CD4-positive, alpha-beta memory T cell (primary cell): ENCODE data around the gene AGAP1. TPM values are rescaled to one million over a fixed set of nuclear protein-coding genes. Genes with fewer than 3 reads are reported as not detected.

Source experiments
- CTCF ChIA-PET: fragments of 350-600 bp; sonication (Branson Sonifier 250); formaldehyde crosslinking; loops from one replicate; lab custom pipeline; 2021; ENCODE audit warnings: inconsistent platforms; ENCODE audit not compliant: partially characterized antibody; lab: Charles Lee
- POLR2A ChIA-PET: fragments of 350-600 bp; sonication (Branson Sonifier 250); formaldehyde crosslinking; loops from one replicate; lab custom pipeline; 2021; ENCODE audit not compliant: partially characterized antibody; lab: Charles Lee
- DNase-seq, 5 donors: peaks; one replicate each; pipeline versions ENCODE4 v3.0.0 to v3.0.0-alpha.2; 2020 to 2022; ENCODE audit warnings: mixed read lengths in 1 of 5
- H3K27ac ChIP-seq: one replicate; pipeline ENCODE4 v1.7.0; 2013; ENCODE audit warnings: low read depth, low read length
- H3K27me3 ChIP-seq: 2 replicates; pipeline ENCODE4 v1.7.0; 2013; ENCODE audit warnings: mild to moderate bottlenecking, low read length, moderate library complexity; ENCODE audit not compliant: insufficient read depth
- H3K36me3 ChIP-seq: 2 replicates; pipeline ENCODE4 v1.7.0; 2013; ENCODE audit warnings: mild to moderate bottlenecking, low read length, moderate library complexity; ENCODE audit not compliant: insufficient read depth
- H3K4me1 ChIP-seq: 2 replicates; pipeline ENCODE4 v1.7.0; 2013; ENCODE audit warnings: mild to moderate bottlenecking, low read length, moderate library complexity; ENCODE audit not compliant: insufficient read depth
- H3K4me3 ChIP-seq, 2 donors: one replicate each; pipeline ENCODE4 v1.7.0; 2013; ENCODE audit warnings: low read length in 2 of 2, mild to moderate bottlenecking in 1 of 2
- H3K9me3 ChIP-seq, 2 donors: one replicate each; pipeline ENCODE4 v1.7.0; 2013; ENCODE audit warnings: low read length in 2 of 2, control low read depth in 1 of 2; ENCODE audit not compliant: control insufficient read depth in 1 of 2
- H3K27ac Mint-ChIP-seq, 7 donors: one replicate each; pipeline ENCODE4 v1.8.0; 2020 to 2021; ENCODE audit warnings: mixed read lengths in 7 of 7, mild to moderate bottlenecking in 6 of 7, inconsistent platforms in 3 of 7, moderate library complexity in 3 of 7
- H3K27me3 Mint-ChIP-seq, 2 donors: one replicate each; pipeline ENCODE4 v1.8.0; 2020 to 2021; ENCODE audit warnings: mixed read lengths in 2 of 2
- H3K36me3 Mint-ChIP-seq, 2 donors: one replicate each; pipeline ENCODE4 v1.8.0; 2020 to 2021; ENCODE audit warnings: mixed read lengths in 2 of 2, inconsistent platforms in 1 of 2, mild to moderate bottlenecking in 1 of 2
- H3K4me1 Mint-ChIP-seq, 4 donors: one replicate each; pipeline ENCODE4 v1.8.0; 2020 to 2021; ENCODE audit warnings: mixed read lengths in 4 of 4, mild to moderate bottlenecking in 1 of 4
- H3K4me3 Mint-ChIP-seq, 8 donors: one replicate each; pipeline ENCODE4 v1.8.0; 2020 to 2021; ENCODE audit warnings: mixed read lengths in 8 of 8, mild to moderate bottlenecking in 7 of 8, moderate library complexity in 6 of 8, inconsistent platforms in 3 of 8
- H3K9me3 Mint-ChIP-seq, 8 donors: one replicate each; pipeline ENCODE4 v1.8.0; 2020 to 2021; ENCODE audit warnings: mixed read lengths in 8 of 8, mild to moderate bottlenecking in 5 of 8, inconsistent platforms in 3 of 8, moderate library complexity in 1 of 8
- intact Hi-C: fragments of 100-400 bp; cut with micrococcal nuclease; formaldehyde crosslinking; loops from one replicate; pipeline ENCODE4 v1.15.1; 2023
- polyA plus RNA-seq, 2 donors: library from polyadenylated mRNA; unstranded; fragments of 300-500 nt; fragmentation: Illumina TruSeq; gene quantifications; one replicate each; pipeline ENCODE4 v1.2.3, GENCODE V29; 2021
- total RNA-seq, 2 experiments: library from RNA; stranded (reverse); gene quantifications; one replicate each; pipeline ENCODE4 v1.2.3, GENCODE V29; 2021

Gene AGAP1
- total and polyA plus RNA-seq, 4 experiments from 2014 or later, result 0.24 to 2.9 (median 1.9) TPM

GRCh38 chr2:235663875-235664274 is 170.0 kb downstream of the AGAP1 start:
- Histone ChIP-seq H3K36me3 (no peaks in the 10 kb centered on the region), H3K27ac (no peak overlapping the region), H3K27me3 (no peaks in the 10 kb centered on the region), H3K4me3 (no peak overlapping the region), H3K9me3 (no peaks in the 10 kb centered on the region), H3K4me1 (no peaks in the 10 kb centered on the region)
- ChIA-PET POLR2A (no interaction called here), CTCF (no interaction called here)
- Mint-ChIP-seq H3K27me3 (peaks cover 49 to 54% of the 10 kb centered on the region in 2 donors), H3K4me3 (no peak overlapping the region), H3K36me3 (no peaks in the 10 kb centered on the region), H3K9me3 (peaks cover 0 to 6% (median 0%) of the 10 kb centered on the region in 8 donors), H3K4me1 (peaks cover 3 to 20% (median 12%) of the 10 kb centered on the region in 4 donors), H3K27ac (no peak overlapping the region)
- intact Hi-C loops, result no loop called here
- DNase-seq, result no peak

- Histone ChIP-seq H3K27ac (no peak overlapping the region), H3K9me3 (no peaks in the 10 kb centered on the region), H3K27me3 (no peaks in the 10 kb centered on the region), H3K4me1 (no peaks in the 10 kb centered on the region), H3K36me3 (no peaks in the 10 kb centered on the region), H3K4me3 (no peak overlapping the region)
- Mint-ChIP-seq H3K27me3 (peaks cover 41 to 42% of the 10 kb centered on the region in 2 donors), H3K4me1 (peaks cover 5 to 24% (median 15%) of the 10 kb centered on the region in 4 donors), H3K4me3 (peak overlapping the region; percentile 22 to 76 (median 66)), H3K9me3 (peaks cover 0 to 5% (median 0%) of the 10 kb centered on the region in 8 donors), H3K27ac (peak overlapping the region in 1 of 7 donors; percentile 25), H3K36me3 (no peaks in the 10 kb centered on the region)
- ChIA-PET POLR2A (no interaction called here), CTCF (interaction anchor here (1.2 kb wide), 2 partner anchors 67 to 71 kb away, joined by 3 read pairs; no protein-coding TSS in a partner anchor)
- no peak for DNase-seq
- intact Hi-C loops, result no loop called here
Measured at GRCh38 chr2:235665661-235666212, 171.9 kb downstream of the AGAP1 start.

- ChIA-PET POLR2A (no interaction called here), CTCF (interaction anchor here (1.2 kb wide), 1 partner anchor 68 kb away, joined by 3 read pairs; no protein-coding TSS in a partner anchor)
- H3K4me1 ChIP-seq, result no peaks in the 10 kb centered on the region
- intact Hi-C loops, result no loop called here
- H3K4me3 ChIP-seq, result no peak overlapping the region
- H3K27me3 Mint-ChIP-seq, result peaks cover 36 to 37% of the 10 kb centered on the region in 2 donors
- H3K4me1 Mint-ChIP-seq, result peaks cover 5 to 24% (median 15%) of the 10 kb centered on the region in 4 donors
- H3K27ac ChIP-seq, result no peak overlapping the region
- no peaks in the 10 kb centered on the region for H3K9me3 ChIP-seq
- H3K36me3 Mint-ChIP-seq, result no peaks in the 10 kb centered on the region
- peak overlapping the region in 6 of 7 donors; percentile 2 to 82 (median 46) for H3K27ac Mint-ChIP-seq
- peak overlapping the region; percentile 22 to 76 (median 66) for H3K4me3 Mint-ChIP-seq
- peak in 4 of 5 donors; percentile 35 to 55 (median 42) for DNase-seq
- H3K36me3 ChIP-seq, result no peaks in the 10 kb centered on the region
- no peaks in the 10 kb centered on the region for H3K27me3 ChIP-seq
- peaks cover 0 to 3% (median 0%) of the 10 kb centered on the region in 8 donors for H3K9me3 Mint-ChIP-seq
Measured at GRCh38 chr2:235666213-235666781, 172.5 kb downstream of the AGAP1 start.

GRCh38 chr2:235668782-235669181 is 174.9 kb downstream of the AGAP1 start:
- H3K9me3 Mint-ChIP-seq, result peaks cover 0 to 3% (median 0%) of the 10 kb centered on the region in 8 donors
- H3K27me3 Mint-ChIP-seq, result peaks cover 33 to 40% of the 10 kb centered on the region in 2 donors
- no peaks in the 10 kb centered on the region for H3K4me1 ChIP-seq
- H3K27ac Mint-ChIP-seq, result no peak overlapping the region
- no peaks in the 10 kb centered on the region for H3K27me3 ChIP-seq
- no peaks in the 10 kb centered on the region for H3K36me3 ChIP-seq
- ChIA-PET POLR2A (no interaction called here), CTCF (no interaction called here)
- no peaks in the 10 kb centered on the region for H3K36me3 Mint-ChIP-seq
- no peak for DNase-seq
- H3K4me3 ChIP-seq, result no peak overlapping the region
- intact Hi-C loops, result no loop called here
- H3K27ac ChIP-seq, result no peak overlapping the region
- peak overlapping the region; percentile 5 to 71 (median 60) for H3K4me3 Mint-ChIP-seq
- H3K9me3 ChIP-seq, result no peaks in the 10 kb centered on the region
- H3K4me1 Mint-ChIP-seq, result peaks cover 10 to 41% (median 19%) of the 10 kb centered on the region in 4 donors

- H3K27ac Mint-ChIP-seq, result peak overlapping the region in 1 of 7 donors; percentile 48
- Histone ChIP-seq H3K4me3 (no peak overlapping the region), H3K9me3 (no peaks in the 10 kb centered on the region), H3K27me3 (no peaks in the 10 kb centered on the region), H3K36me3 (no peaks in the 10 kb centered on the region), H3K4me1 (no peaks in the 10 kb centered on the region), H3K27ac (no peak overlapping the region)
- peaks cover 10 to 41% (median 19%) of the 10 kb centered on the region in 4 donors for H3K4me1 Mint-ChIP-seq
- intact Hi-C loops, result no loop called here
- POLR2A ChIA-PET, result no interaction called here
- peaks cover 33 to 42% of the 10 kb centered on the region in 2 donors for H3K27me3 Mint-ChIP-seq
- CTCF ChIA-PET, result no interaction called here
- H3K4me3 Mint-ChIP-seq, result peak overlapping the region; percentile 5 to 71 (median 60)
- H3K9me3 Mint-ChIP-seq, result peaks cover 0 to 3% (median 0%) of the 10 kb centered on the region in 8 donors
- no peaks in the 10 kb centered on the region for H3K36me3 Mint-ChIP-seq
- peak; percentile 39 to 57 (median 48) for DNase-seq
Measured at GRCh38 chr2:235669269-235669831, 175.5 kb downstream of the AGAP1 start.

- Mint-ChIP-seq H3K36me3 (no peaks in the 10 kb centered on the region), H3K9me3 (peaks cover 0 to 3% (median 0%) of the 10 kb centered on the region in 8 donors), H3K27me3 (peaks cover 33 to 37% of the 10 kb centered on the region in 2 donors), H3K4me1 (peaks cover 10 to 41% (median 19%) of the 10 kb centered on the region in 4 donors), H3K4me3 (no peak overlapping the region), H3K27ac (no peak overlapping the region)
- Histone ChIP-seq H3K9me3 (no peaks in the 10 kb centered on the region), H3K27ac (no peak overlapping the region), H3K36me3 (no peaks in the 10 kb centered on the region), H3K27me3 (no peaks in the 10 kb centered on the region), H3K4me3 (no peak overlapping the region), H3K4me1 (no peaks in the 10 kb centered on the region)
- intact Hi-C loops, result no loop called here
- ChIA-PET POLR2A (no interaction called here), CTCF (no interaction called here)
- DNase-seq, result no peak
Measured at GRCh38 chr2:235669983-235670962, 176.4 kb downstream of the AGAP1 start.
